DMS114 treated with DMSO at 0.1 percent for 48 hours (cell line): ENCODE measurements around the gene SKAP1.

Experiments
- DNase-seq: peaks from one replicate; lab custom pipeline; 2025; ENCODE audit not compliant: unreplicated experiment; lab: John Stamatoyannopoulos, UW

SKAP1 gene

DNA sequence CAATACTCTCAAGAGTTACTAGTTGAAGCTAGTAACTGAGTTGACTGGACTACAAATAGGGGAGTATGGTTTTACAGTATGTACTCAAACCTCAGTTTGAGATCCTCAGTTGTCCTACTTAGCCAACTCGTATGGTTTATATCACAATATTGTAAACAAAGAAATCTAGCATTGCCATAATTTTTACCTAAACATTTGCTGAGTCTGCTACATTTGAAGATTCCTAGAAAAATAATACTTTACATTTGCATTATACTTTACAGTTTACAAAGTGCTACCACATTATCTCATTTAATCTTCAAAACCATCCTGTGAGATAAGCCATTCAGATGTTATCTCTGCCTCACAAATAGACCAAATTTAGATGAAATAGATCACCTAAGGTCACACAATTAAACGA, 345.1 kb downstream of the SKAP1 start:
- DNase-seq, result no peak
